C4-2B (cell line): ENCODE measurements around the gene NTRK2.
"Not testable (repeated sequence)": the region's sequence is repeated elsewhere in the genome, so short reads cannot be mapped to it uniquely, and the experiment has no call there.

Experiments
- H3K27ac ChIP-seq: fragments of 450-650 bp; 2 replicates; pipeline ENCODE4 v1.5.1; 2017
- TF ChIP-seq, protein P1 (sequence below): fragments of 450-650 bp; conservative IDR thresholded peaks from 2 replicates; pipeline ENCODE4 v1.5.1; 2017; ENCODE audit warnings: mild to moderate bottlenecking

The NTRK2 gene

DNA sequence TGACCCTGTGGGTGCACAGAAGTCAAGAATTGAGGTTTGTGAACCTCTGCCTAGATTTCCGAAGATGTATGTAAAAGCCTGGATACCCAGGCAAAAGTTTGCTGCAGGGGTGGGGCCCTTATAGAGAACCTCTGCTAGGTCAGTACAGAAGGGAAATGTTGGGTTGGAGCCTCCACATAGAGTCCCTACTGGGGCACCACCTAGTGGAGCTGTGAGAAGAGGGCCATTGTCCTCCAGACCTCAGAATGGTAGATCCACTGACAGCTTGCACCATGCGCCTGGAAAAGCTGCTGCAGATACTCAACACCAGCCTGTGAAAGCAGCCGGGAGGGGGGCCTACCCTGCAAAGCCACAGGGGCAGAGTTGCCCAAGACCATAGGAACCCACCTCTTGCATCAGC is 399.9 kb downstream of the NTRK2 start:
- TF ChIP-seq, protein P1, sequence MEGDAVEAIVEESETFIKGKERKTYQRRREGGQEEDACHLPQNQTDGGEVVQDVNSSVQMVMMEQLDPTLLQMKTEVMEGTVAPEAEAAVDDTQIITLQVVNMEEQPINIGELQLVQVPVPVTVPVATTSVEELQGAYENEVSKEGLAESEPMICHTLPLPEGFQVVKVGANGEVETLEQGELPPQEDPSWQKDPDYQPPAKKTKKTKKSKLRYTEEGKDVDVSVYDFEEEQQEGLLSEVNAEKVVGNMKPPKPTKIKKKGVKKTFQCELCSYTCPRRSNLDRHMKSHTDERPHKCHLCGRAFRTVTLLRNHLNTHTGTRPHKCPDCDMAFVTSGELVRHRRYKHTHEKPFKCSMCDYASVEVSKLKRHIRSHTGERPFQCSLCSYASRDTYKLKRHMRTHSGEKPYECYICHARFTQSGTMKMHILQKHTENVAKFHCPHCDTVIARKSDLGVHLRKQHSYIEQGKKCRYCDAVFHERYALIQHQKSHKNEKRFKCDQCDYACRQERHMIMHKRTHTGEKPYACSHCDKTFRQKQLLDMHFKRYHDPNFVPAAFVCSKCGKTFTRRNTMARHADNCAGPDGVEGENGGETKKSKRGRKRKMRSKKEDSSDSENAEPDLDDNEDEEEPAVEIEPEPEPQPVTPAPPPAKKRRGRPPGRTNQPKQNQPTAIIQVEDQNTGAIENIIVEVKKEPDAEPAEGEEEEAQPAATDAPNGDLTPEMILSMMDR, result peak; percentile 19

More for the DNA sequence above, 399.9 kb downstream of the NTRK2 start:
- H3K27ac ChIP-seq, result not testable (repeated sequence)
